Measurements from ENCODE around the gene ARID4A.
"Not testable (repeated sequence)": the region's sequence is repeated elsewhere in the genome, so short reads cannot be mapped to it uniquely, and the experiment has no call there.

ARID4A gene

DNA sequence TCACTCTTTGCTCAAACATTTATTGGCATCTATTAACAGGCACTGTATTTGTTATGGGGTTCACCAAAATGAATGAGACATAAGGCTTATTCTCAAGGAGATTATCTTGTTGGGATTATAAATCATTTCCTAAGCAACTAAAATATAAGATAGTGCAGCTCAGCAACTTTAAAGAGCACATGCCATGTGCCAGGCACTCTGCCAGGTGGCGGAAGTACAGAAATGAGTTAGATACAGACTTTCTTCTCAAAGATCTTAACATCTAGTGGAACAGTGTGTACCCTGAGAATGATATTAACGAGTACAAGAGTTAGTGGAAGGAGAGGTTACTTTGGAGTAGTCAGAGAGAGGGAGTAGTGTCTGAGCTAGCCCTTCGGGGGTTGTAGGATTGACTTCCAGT, 68.9 kb downstream of the ARID4A start:
- no peak for DNase-seq

DNA sequence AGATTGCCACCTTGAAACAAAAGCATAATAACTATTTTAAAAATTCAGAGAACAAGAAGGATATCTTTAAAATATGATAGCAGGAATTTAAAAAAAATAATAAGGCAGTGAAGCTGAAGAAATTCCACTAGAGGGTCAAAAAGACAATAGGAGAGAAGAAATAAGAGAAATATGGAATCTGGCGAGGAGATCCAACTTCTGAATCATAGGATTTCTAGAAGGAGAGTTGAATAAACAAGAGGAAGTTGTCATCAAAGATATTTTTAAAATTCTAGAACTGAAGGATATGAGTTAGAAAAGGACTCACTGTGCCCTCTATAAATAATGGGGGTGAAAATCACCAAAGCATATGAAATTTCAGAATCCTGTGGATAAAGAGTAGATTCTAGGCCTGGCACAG, 70.6 kb downstream of the ARID4A start:
- no peak for DNase-seq

DNA sequence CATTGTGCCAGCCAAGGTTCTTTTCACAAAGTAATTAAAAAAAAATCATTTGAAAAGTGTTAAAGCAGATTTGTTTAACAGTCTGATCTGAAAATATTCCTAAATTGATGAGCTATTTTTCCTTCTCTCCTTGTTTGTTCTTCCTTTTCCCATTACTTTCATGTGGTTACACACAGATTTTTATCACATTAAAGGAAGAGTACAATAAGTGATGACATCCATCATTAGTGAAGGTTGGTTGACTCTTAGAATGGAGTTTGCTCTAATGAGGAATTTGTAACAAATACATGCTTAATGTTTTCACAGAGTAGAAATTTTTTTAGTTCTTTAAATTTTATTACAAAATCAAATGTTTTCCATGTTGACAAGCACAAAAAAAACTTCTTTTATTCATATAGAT, 78.4 kb downstream of the ARID4A start:
- no peak for DNase-seq

DNA sequence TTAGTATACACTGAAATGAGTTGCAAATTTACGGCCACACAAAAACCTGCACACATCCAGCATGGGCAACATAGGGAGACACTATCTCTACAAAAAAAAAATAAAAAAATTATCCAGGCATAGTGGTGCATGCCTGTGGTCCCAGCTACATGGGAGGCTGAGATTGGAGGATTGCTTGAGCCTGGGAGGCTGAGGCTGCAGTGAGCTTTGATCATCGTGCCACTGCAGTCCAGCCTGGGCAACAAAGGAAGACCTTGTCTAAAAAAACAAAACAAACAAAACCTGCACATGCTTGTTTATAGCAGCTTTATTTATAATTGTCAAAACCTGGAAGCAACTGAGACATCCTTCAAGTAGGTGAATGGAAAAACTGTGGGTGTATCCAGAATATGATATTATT, 92.5 kb downstream of the ARID4A start:
- DNase-seq, result no peak

DNA sequence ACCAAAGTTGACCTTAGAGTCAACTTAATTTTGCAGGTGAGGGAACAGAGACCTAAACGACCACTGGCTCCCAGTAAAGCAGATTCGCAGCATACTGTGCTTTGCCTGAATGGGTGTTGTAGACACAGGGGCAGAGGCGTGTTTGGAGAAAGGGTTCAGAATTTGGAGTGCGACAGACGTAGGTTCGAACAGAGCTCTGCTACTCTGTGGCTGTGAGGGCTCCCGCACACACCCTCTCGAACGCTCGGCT, 97.1 kb downstream of the ARID4A start:
- DNase-seq, result no peak

DNA sequence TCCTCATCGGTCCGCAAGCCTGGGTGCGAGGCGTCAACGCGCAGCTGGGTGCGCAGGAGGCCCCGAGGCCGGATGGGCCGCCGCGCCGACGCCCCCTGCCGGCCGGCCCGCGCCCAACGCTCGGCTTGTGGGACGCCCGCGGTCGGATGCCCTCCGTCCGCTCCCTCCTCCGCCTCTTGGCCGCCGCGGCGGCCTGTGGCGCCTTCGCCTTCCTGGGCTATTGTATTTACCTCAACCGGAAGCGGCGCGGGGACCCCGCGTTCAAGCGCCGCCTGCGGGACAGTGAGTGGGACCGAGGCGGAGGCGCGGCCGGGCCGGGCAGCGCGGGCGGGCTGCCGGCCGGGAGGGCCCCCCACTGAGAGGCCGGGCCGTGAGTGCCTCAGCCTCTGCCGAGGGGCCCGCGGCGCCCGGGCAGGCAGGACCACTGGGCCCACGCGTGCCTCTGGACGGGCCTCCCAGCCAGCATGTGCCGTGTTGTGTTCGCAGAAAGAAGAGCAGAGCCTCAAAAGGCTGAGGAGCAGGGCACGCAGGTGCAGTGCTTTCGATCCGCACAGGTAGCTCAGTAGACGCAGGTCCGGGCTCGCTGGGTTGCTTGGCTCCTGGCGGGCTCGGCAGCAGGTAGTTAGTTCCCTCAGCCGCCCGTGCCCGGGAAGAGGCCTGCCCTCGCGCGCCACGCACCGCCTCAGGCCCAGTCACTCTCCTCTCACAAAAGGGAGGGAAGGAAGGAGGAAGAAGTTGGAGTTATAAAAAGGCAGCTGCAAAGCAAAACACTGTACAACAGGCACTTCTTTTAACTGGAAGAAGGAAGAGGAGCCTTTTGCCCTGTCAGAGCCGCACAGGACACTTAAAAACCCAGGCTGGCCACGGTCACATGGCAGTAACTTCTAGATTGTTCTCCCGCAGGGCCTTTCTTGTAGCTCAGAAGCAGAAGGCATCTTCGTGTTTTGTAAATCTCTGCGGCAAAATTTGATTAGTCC, 97.7 kb downstream of the ARID4A start, which contains the start of gene TOMM20L:
TOMM20L (plus strand) TSS at position 119 of the 977 bp plus-strand sequence; CDS start at position 147, 28 bp downstream.
- peak; percentile 57 for DNase-seq

DNA sequence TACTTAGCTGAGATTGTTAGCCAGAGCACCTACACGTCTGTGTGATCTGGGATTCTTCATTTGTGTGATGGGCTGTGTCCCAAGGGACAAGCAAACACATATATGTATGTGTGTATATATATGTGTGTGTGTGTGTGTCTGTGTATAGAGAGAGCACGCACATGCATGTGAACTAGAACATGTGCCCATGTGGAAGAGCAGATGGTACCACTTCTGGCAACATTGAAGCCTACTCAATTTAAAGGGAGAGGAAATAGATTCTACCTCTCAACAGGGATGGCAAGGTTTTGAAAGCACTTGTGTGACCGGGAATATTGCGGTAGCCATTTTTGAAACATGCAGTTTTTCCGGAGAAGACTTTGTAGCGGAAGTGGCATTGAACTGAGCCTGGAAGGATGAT, 98.8 kb downstream of the ARID4A start:
- no peak for DNase-seq

DNA sequence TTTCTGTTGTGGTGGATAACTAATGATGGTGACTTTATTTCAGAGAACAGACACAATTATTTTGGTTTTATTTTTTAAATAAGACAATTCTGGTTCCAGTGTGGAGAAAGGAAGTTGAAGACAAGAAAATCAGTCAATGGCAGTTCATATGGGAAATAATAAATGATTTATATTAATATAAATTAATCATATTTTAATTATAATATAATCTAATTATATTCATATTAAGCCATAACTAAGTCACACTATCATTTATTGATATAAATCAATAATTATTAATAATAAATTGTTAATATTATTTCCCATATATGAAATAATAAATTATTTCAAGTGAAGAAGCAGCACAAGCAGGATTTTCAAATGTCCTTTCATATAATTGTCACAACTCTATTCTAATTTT, 100.1 kb downstream of the ARID4A start:
- DNase-seq, result no peak

DNA sequence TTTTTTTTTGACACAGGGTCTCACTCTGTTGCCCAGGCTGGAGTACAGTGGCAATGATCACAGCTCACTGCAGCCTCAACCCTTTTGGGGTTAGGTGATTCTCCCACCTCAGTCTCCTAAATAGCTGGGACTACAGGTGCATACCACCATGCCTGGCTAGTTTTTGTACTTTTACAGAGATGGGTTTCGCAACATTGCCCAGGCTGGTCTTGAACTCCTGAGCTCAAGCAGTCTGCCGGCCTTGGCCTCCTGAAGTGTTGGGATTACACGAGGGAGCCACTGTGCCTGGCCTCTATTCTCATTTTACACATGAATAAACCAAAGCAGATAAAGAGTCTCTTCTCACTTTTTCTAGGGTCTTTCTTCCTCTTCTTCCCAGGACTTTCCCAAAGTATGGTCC, 100.5 kb downstream of the ARID4A start:
- DNase-seq, result no peak

DNA sequence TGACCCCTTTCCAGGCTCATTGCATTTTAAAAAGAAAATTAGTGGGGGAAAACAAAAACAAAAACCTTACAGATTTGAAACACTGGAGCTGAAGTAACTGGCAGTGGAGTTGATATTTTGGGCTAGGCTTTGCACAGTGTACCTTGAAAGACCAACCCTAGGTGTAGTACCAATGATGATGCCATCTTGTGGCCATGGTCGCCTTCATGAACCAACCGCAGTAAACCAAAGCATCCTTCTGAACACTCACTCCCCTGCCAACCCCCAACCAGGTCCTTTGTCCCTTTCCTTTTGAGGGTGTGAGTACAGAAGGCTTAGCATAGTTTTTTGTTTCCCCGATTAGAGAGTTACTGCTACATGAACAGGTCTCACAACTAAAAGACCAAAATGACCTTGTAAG, 103.2 kb downstream of the ARID4A start:
- DNase-seq, result no peak

DNA sequence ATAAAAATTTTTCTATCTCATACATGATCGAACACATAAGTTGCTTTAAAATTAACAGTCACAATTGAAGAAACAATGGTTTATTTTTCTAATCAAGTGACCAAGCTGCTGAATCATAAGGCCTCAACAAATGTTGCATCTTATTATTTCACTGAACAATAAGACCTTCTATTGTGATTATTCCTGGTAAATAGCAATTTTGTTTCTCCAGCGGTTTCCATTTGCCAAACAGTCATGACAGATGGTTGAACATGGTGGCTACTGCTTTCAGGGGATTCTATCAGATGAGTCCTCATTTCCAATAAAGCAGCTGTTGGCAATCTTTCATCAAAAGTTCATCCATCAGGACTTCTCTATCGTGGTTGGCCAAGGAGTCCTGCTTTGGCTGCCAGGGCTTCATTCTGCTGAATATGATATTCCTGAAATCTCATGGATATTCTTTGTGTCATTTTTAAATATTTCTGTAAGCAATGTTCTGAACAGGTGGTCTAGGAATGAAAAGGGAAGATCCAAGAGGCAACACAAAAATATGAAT, 110.4 kb downstream of the ARID4A start:
- no peak for DNase-seq

DNA sequence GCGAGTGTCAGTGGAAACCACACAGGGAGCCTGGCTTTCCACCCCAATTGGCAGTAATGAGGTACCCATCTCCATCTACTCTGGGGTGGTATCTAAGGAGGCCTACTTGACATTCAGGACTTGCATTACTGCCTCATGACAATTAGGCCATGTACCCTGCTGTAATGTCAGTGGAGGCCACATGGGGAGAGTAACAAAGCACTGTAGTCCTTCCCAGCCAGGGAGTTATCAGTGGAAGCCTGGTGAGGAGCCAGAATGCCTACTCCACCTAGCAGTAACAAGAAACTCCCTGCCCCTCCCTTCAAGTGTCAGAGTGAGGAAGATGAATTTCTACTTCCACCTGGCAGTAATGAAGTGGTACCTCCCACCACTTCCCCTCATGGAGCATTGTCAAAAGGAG, 116.5 kb downstream of the ARID4A start:
- DNase-seq, result no peak

DNA sequence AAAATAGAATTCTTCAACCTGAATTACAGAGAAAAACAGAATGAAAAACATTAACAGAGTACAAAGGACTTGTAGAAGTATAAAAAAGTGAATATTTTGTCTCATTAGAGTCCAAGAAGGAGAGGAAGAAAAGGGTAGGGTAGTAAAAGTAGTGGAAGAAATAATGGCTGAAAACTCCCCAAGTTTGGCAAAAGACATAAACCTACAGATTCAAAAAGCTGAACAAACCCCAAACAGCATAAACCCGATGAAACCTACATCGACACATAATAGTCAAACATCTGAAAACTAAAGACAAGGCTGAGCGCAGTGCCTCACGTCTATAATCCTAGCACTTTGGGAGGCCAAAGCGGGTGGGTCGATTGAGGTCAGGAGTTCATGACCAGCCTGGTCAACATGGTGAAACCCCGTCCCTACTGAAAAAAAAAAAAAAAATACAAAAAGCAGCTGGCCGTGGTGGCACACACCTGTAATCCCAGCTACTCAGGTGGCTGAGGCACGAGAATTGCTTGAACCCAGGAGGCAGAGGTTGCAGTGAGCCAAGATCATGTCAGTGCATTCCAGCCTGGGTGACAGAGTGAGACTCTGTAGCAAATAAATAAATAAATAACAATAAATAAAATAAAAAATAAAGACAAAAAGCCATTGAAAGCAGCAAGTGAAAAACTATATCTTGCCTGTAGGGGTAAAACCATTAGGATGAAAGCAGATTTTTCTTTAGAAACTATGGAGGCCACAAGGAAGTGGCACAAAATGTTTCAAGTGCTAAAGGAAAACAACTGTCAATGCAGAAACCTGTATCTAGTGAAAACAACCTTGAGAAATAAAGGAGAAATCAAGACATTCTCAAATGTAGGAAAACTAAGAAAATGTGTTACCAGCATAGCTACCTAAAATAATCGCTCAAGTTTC, 117.5 kb downstream of the ARID4A start:
- DNase-seq, result no peak

DNA sequence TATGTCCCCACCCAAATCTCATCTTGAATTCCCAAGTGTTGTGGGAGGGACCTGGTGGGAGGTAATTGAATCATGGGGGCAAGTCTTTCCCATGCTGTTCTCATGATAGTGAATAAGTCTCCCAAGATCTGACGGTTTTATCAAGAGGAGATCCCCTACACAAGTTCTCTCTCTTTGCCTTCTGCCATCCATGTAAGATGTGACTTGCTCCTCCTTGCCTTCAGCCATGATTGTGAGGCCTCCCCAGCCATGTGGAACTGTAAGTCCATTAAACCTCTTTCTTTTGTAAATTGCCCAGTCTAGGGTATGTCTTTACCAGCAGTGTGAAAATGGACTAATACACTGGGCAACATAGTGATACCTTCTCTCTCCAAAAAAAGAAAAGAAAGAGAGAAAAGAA, 118.6 kb downstream of the ARID4A start:
- DNase-seq, result not testable (repeated sequence)
